Common myeloid progenitor, CD34-positive (primary cell): ENCODE results near the gene FCER2.

ENCODE experiments used
- CTCF ChIA-PET: fragments of 350-600 bp; sonication (Branson Sonifier 250); formaldehyde crosslinking; loops from one replicate; lab custom pipeline; 2021; ENCODE audit warnings: antibody characterized with exemption; lab: Charles Lee
- POLR2A ChIA-PET: fragments of 350-600 bp; sonication (Branson Sonifier 250); formaldehyde crosslinking; loops from one replicate; lab custom pipeline; 2021; ENCODE audit warnings: antibody characterized with exemption; lab: Charles Lee
- DNase-seq, 3 donors: peaks; one replicate each; pipeline versions ENCODE4 v3.0.0 to v3.0.0-alpha.2; 2013
- H3K27ac ChIP-seq, 2 experiments: 1 replicate in 1 of 2; 2 replicates in 1 of 2; pipeline ENCODE4 v1.7.0; 2013; ENCODE audit warnings: inconsistent platforms in 2 of 2, low read length in 2 of 2, mild to moderate bottlenecking in 2 of 2, low read depth in 1 of 2, moderate library complexity in 1 of 2; ENCODE audit not compliant: severe bottlenecking in 2 of 2, insufficient read depth in 1 of 2, poor library complexity in 1 of 2
- H3K27me3 ChIP-seq, 5 experiments: replicated peaks in 2 of 5; 1 replicate in 3 of 5; 2 replicates in 2 of 5; pipeline versions ENCODE4 v1.6.1 to v1.7.0; 2013; ENCODE audit warnings: low read length in 4 of 5, mild to moderate bottlenecking in 2 of 5, moderate library complexity in 2 of 5, inconsistent platforms in 1 of 5; ENCODE audit not compliant: insufficient read depth in 5 of 5, control insufficient read depth in 4 of 5
- H3K36me3 ChIP-seq, 4 experiments: 1 replicate in 2 of 4; 2 replicates in 2 of 4; pipeline versions ENCODE4 v1.6.1 to v1.7.0; 2013; ENCODE audit warnings: low read length in 3 of 4, control low read depth in 1 of 4, mild to moderate bottlenecking in 1 of 4; ENCODE audit not compliant: control insufficient read depth in 4 of 4, insufficient read depth in 4 of 4
- H3K4me1 ChIP-seq, 4 experiments: 1 replicate in 3 of 4; 2 replicates in 1 of 4; pipeline versions ENCODE4 v1.6.1 to v1.7.1; 2013; ENCODE audit warnings: low read length in 3 of 4, mild to moderate bottlenecking in 3 of 4, control low read depth in 1 of 4, inconsistent platforms in 1 of 4, moderate library complexity in 1 of 4; ENCODE audit not compliant: control insufficient read depth in 4 of 4, insufficient read depth in 4 of 4; ENCODE audit errors: control extremely low read depth in 1 of 4
- H3K4me3 ChIP-seq, 7 experiments: 1 replicate in 4 of 7; 2 replicates in 3 of 7; pipeline versions ENCODE4 v1.5.1 to v1.7.0; 2013; ENCODE audit warnings: mild to moderate bottlenecking in 7 of 7, low read length in 6 of 7, moderate library complexity in 6 of 7, inconsistent platforms in 2 of 7, low read depth in 2 of 7, control low read depth in 1 of 7; ENCODE audit not compliant: insufficient read depth in 4 of 7, control insufficient read depth in 1 of 7; ENCODE audit errors: extremely low read depth in 1 of 7
- H3K9me3 ChIP-seq, 5 experiments: 1 replicate in 4 of 5; 2 replicates in 1 of 5; pipeline versions ENCODE4 v1.6.1 to v1.7.1; 2013; ENCODE audit warnings: low read length in 4 of 5, mild to moderate bottlenecking in 2 of 5, inconsistent platforms in 1 of 5, low read depth in 1 of 5, moderate library complexity in 1 of 5; ENCODE audit not compliant: control insufficient read depth in 4 of 5, insufficient read depth in 2 of 5; ENCODE audit errors: control extremely low read depth in 1 of 5
- WGBS: methylation state at CpG from one replicate; pipeline ENCODE4 v1.1.5; 2013; ENCODE audit not compliant: insufficient coverage; 5-methylcytosine and 5-hydroxymethylcytosine counted together

FCER2 gene

GRCh38 chr19:7733376-7733775 lies 31.4 kb upstream of the FCER2 start:
- Histone ChIP-seq H3K4me3 (no peak overlapping the region), H3K9me3 (no peaks in the 10 kb centered on the region), H3K36me3 (no peaks in the 10 kb centered on the region), H3K4me1 (peaks cover 0 to 21% (median 12%) of the 10 kb centered on the region in 4 experiments), H3K27me3 (peaks cover 0 to 36% (median 25%) of the 10 kb centered on the region in 5 experiments), H3K27ac (no peak overlapping the region)
- DNase-seq, result no peak
- POLR2A ChIA-PET, result no interaction called here
- CTCF ChIA-PET, result no interaction called here
- WGBS, result 67% methylated on average over 3 of the region's 6 CpGs

GRCh38 chr19:7732045-7732444 lies 30.1 kb upstream of the FCER2 start, which contains the start of gene CLEC4G:
Gene CLEC4G, minus strand, starts transcription at chr19:7732110. Its CDS starts 8 bp downstream, at chr19:7732102.
- H3K36me3 ChIP-seq, result no peaks in the 10 kb centered on the region
- DNase-seq, result no peak
- H3K9me3 ChIP-seq, result no peaks in the 10 kb centered on the region
- no peak within 1 kb of the TSS for H3K27ac ChIP-seq
- H3K4me3 ChIP-seq, result no peak within 1 kb of the TSS
- H3K4me1 ChIP-seq, result peaks cover 0 to 21% (median 12%) of the 10 kb centered on the region in 4 experiments
- CTCF ChIA-PET, result no interaction called here
- H3K27me3 ChIP-seq, result peaks cover 0 to 47% (median 22%) of the 10 kb centered on the region in 5 experiments
- POLR2A ChIA-PET, result no interaction called here
- WGBS, result 86% methylated on average over 8 of the region's 9 CpGs

- no peak overlapping the region for H3K4me3 ChIP-seq
- 95% methylated on average over 4 of the region's 5 CpGs for WGBS
- no peaks in the 10 kb centered on the region for H3K36me3 ChIP-seq
- peaks cover 0 to 21% (median 12%) of the 10 kb centered on the region in 4 experiments for H3K4me1 ChIP-seq
- no peak overlapping the region for H3K27ac ChIP-seq
- no peak for DNase-seq
- peaks cover 0 to 47% (median 22%) of the 10 kb centered on the region in 5 experiments for H3K27me3 ChIP-seq
- ChIA-PET POLR2A (no interaction called here), CTCF (no interaction called here)
- H3K9me3 ChIP-seq, result no peaks in the 10 kb centered on the region
These were observed 29.7 kb upstream of the FCER2 start for GRCh38 chr19:7731615-7732014.

GRCh38 chr19:7731218-7731595 lies 29.3 kb upstream of the FCER2 start:
- no peak for DNase-seq
- CTCF ChIA-PET, result no interaction called here
- H3K27me3 ChIP-seq, result peaks cover 0 to 47% (median 22%) of the 10 kb centered on the region in 5 experiments
- no peak overlapping the region for H3K27ac ChIP-seq
- peaks cover 0 to 21% (median 12%) of the 10 kb centered on the region in 4 experiments for H3K4me1 ChIP-seq
- no peak overlapping the region for H3K4me3 ChIP-seq
- H3K9me3 ChIP-seq, result no peaks in the 10 kb centered on the region
- WGBS, result 65% methylated on average over 29 of the region's 39 CpGs
- POLR2A ChIA-PET, result interaction anchor here (0.6 kb wide), 1 partner anchor 163 kb away, joined by 3 read pairs; no protein-coding TSS in a partner anchor
- no peaks in the 10 kb centered on the region for H3K36me3 ChIP-seq

- peaks cover 0 to 21% (median 12%) of the 10 kb centered on the region in 4 experiments for H3K4me1 ChIP-seq
- peak in 2 of 3 donors; percentile 37 to 44 for DNase-seq
- CTCF ChIA-PET, result interaction anchor here (1.2 kb wide), 1 partner anchor 8 kb away, joined by 6 read pairs; no protein-coding TSS in a partner anchor
- H3K4me3 ChIP-seq, result peak overlapping the region in 2 of 7 experiments; percentile 11 to 38
- H3K27me3 ChIP-seq, result peaks cover 0 to 47% (median 22%) of the 10 kb centered on the region in 5 experiments
- H3K27ac ChIP-seq, result no peak overlapping the region
- no peaks in the 10 kb centered on the region for H3K36me3 ChIP-seq
- POLR2A ChIA-PET, result interaction anchor here (0.6 kb wide), 1 partner anchor 162 kb away, joined by 3 read pairs; no protein-coding TSS in a partner anchor
- 5% methylated on average over 47 of the region's 78 CpGs for WGBS
- H3K9me3 ChIP-seq, result no peaks in the 10 kb centered on the region
These were observed 28.6 kb upstream of the FCER2 start for GRCh38 chr19:7730286-7731217.

- 9% methylated on average over 17 of the region's 34 CpGs for WGBS
- POLR2A ChIA-PET, result no interaction called here
- H3K27me3 ChIP-seq, result peaks cover 0 to 47% (median 22%) of the 10 kb centered on the region in 5 experiments
- H3K9me3 ChIP-seq, result no peaks in the 10 kb centered on the region
- DNase-seq, result no peak
- no peak overlapping the region for H3K27ac ChIP-seq
- peak overlapping the region in 2 of 7 experiments; percentile 8 to 38 for H3K4me3 ChIP-seq
- H3K4me1 ChIP-seq, result peaks cover 0 to 21% (median 12%) of the 10 kb centered on the region in 4 experiments
- no peaks in the 10 kb centered on the region for H3K36me3 ChIP-seq
- CTCF ChIA-PET, result interaction anchor here (1.2 kb wide), 1 partner anchor 9 kb away, joined by 6 read pairs; no protein-coding TSS in a partner anchor
These were observed 27.9 kb upstream of the FCER2 start for GRCh38 chr19:7729831-7730285.
